Esophagus muscularis mucosa (tissue), 4 donors: ENCODE measurements around the gene PPTC7. TPM values are rescaled to one million over a fixed set of nuclear protein-coding genes. Genes with fewer than 3 reads are reported as not detected.
A peak's percentile ranks its signal among the peaks of the same experiment; 100 is the strongest.

ENCODE experiments used
- DNase-seq: peaks from one replicate; pipeline ENCODE4 v3.0.0-alpha.2; 2017; ENCODE audit errors: extremely low spot score
- H3K27ac ChIP-seq, 4 donors: fragments of 200-600 bp; sonication (generic); replicated peaks in 1 of 4; 1 replicate in 3 of 4; 2 replicates in 1 of 4; pipeline ENCODE4 v1.5.1; 2016 to 2019; ENCODE audit warnings: mild to moderate bottlenecking in 1 of 4
- H3K27me3 ChIP-seq, 4 donors: fragments of 200-600 bp; sonication (generic); one replicate each; pipeline versions ENCODE4 v1.5.1 to v1.6.0; 2016 to 2019
- H3K36me3 ChIP-seq, 4 donors: fragments of 200-600 bp; sonication (generic); one replicate each; pipeline ENCODE4 v1.5.1; 2016 to 2019
- H3K4me1 ChIP-seq, 4 donors: fragments of 200-600 bp; sonication (generic); one replicate each; pipeline ENCODE4 v1.5.1; 2016 to 2019
- H3K4me3 ChIP-seq, 4 donors: fragments of 200-600 bp; sonication (generic); 1 replicate in 2 of 4; 2 replicates in 2 of 4; pipeline ENCODE4 v1.5.1; 2016 to 2019; ENCODE audit warnings: mild to moderate bottlenecking in 4 of 4, moderate library complexity in 1 of 4
- H3K9me3 ChIP-seq, 4 donors: fragments of 200-600 bp; sonication (generic); 1 replicate in 3 of 4; 2 replicates in 1 of 4; pipeline ENCODE4 v1.5.1; 2016 to 2019
- CTCF ChIP-seq, 3 experiments: fragments of 200-600 bp in 2 of 3; fragments of 450-650 bp in 1 of 3; sonication (generic) in 2 of 3; IDR thresholded peaks; one replicate each; pipeline ENCODE4 v1.5.1; 2017 to 2019; ENCODE audit warnings: antibody characterized with exemption in 3 of 3, mild to moderate bottlenecking in 2 of 3, moderate library complexity in 1 of 3
- EP300 ChIP-seq: sonication (generic); formaldehyde crosslinking; IDR thresholded peaks from one replicate; pipeline ENCODE4 v1.6.1; 2017; ENCODE audit warnings: antibody characterized with exemption
- POLR2A ChIP-seq: fragments of 450-650 bp; IDR thresholded peaks from one replicate; pipeline ENCODE4 v1.6.1; 2017; ENCODE audit warnings: antibody characterized with exemption, moderate library complexity, mild to moderate bottlenecking, low read depth
- POLR2AphosphoS5 ChIP-seq, 2 donors: sonication (generic); formaldehyde crosslinking; IDR thresholded peaks; one replicate each; pipeline ENCODE4 v1.6.1; 2017; ENCODE audit warnings: antibody characterized with exemption in 2 of 2
- WGBS: methylation state at CpG from one replicate; pipeline ENCODE4 v1.1.5; 2018; 5-methylcytosine and 5-hydroxymethylcytosine counted together
- intact Hi-C: fragments of 100-400 bp; cut with DNase I; formaldehyde crosslinking; loops from one replicate; pipeline ENCODE4 v1.15.1; 2023
- total RNA-seq, 4 donors: library from RNA; depleted of rRNA; stranded (reverse); fragments of >200 nt; gene quantifications; one replicate each; pipeline versions ENCODE4 v1.1.0 to v1.2.1, GENCODE V29; 2016

Gene PPTC7
- 10 to 100 TPM; 36.6 to 55.6 (median 53.2) TPM for total RNA-seq

- peak; percentile 98 for DNase-seq
- Histone ChIP-seq H3K9me3 (no peaks in the 10 kb centered on the region), H3K27ac (peak within 1 kb of the TSS; percentile 96 to 98 (median 96)), H3K27me3 (no peaks in the 10 kb centered on the region), H3K4me3 (peak within 1 kb of the TSS; percentile 84 to 95 (median 86)), H3K36me3 (no peaks in the 10 kb centered on the region), H3K4me1 (peaks cover 58 to 75% (median 68%) of the 10 kb centered on the region in 4 donors)
- intact Hi-C loops = loop anchor here (5.0 kb wide), 1 partner anchor 36 kb away; no protein-coding TSS in a partner anchor
- TF ChIP-seq EP300 = no peak
- peak; percentile 87 to 91 for TF ChIP-seq POLR2AphosphoS5 (IDR thresholded peaks at IDR 0.05)
- peak; percentile 48 for TF ChIP-seq POLR2A
- TF ChIP-seq CTCF (IDR thresholded peaks at IDR 0.05) = peak in 1 of 3 experiments; percentile 15
- 7% methylated on average over 15 of the region's 52 CpGs for WGBS
These were observed at the start of gene PPTC7 for GRCh38 chr12:110583137-110584059. PPTC7 (minus strand) TSS chr12:110583318; CDS start chr12:110583031, 287 bp downstream.

GRCh38 chr12:110627500-110628195, 44.5 kb upstream of the PPTC7 start:
- 83% methylated on average over 8 of the region's 8 CpGs for WGBS
- no peak for DNase-seq

GRCh38 chr12:110622582-110622981, 39.5 kb upstream of the PPTC7 start:
- DNase-seq = no peak
- Histone ChIP-seq H3K36me3 (peaks cover 0 to 46% (median 24%) of the 10 kb centered on the region in 4 donors), H3K9me3 (no peaks in the 10 kb centered on the region), H3K27me3 (no peaks in the 10 kb centered on the region), H3K4me3 (no peak overlapping the region), H3K4me1 (no peaks in the 10 kb centered on the region), H3K27ac (no peak overlapping the region)
- intact Hi-C loops = loop anchor here (10.0 kb wide), 1 partner anchor 222 kb away; the partner anchor contains the start of gene CCDC63
- 82% methylated on average over 3 of the region's 3 CpGs for WGBS
- no peak for TF ChIP-seq POLR2AphosphoS5 (IDR thresholded peaks at IDR 0.05)
- TF ChIP-seq POLR2A = no peak
- TF ChIP-seq CTCF (IDR thresholded peaks at IDR 0.05) = no peak
- no peak for TF ChIP-seq EP300

More at GRCh38 chr12:110627500-110628195, 44.5 kb upstream of the PPTC7 start:
- H3K27me3 ChIP-seq = no peaks in the 10 kb centered on the region
- no peaks in the 10 kb centered on the region for H3K9me3 ChIP-seq
- H3K36me3 ChIP-seq = peaks cover 14 to 74% (median 38%) of the 10 kb centered on the region in 4 donors
- TF ChIP-seq EP300 = no peak
- TF ChIP-seq CTCF (IDR thresholded peaks at IDR 0.05) = no peak
- TF ChIP-seq POLR2A = no peak
- no peak for TF ChIP-seq POLR2AphosphoS5 (IDR thresholded peaks at IDR 0.05)
- no peak overlapping the region for H3K4me3 ChIP-seq
- H3K27ac ChIP-seq = no peak overlapping the region
- intact Hi-C loops = loop anchor here (10.0 kb wide), 1 partner anchor 217 kb away; the partner anchor contains the start of gene CCDC63
- H3K4me1 ChIP-seq = no peaks in the 10 kb centered on the region

GRCh38 chr12:110619534-110619953, 36.4 kb upstream of the PPTC7 start:
- Histone ChIP-seq H3K9me3 (no peaks in the 10 kb centered on the region), H3K27me3 (no peaks in the 10 kb centered on the region), H3K4me3 (no peak overlapping the region), H3K4me1 (peaks cover 1 to 13% (median 9%) of the 10 kb centered on the region in 4 donors), H3K27ac (no peak overlapping the region), H3K36me3 (peaks cover 0 to 37% (median 18%) of the 10 kb centered on the region in 4 donors)
- WGBS = 85% methylated on average over 4 of the region's 4 CpGs
- TF ChIP-seq POLR2AphosphoS5 (IDR thresholded peaks at IDR 0.05) (no peak), CTCF (IDR thresholded peaks at IDR 0.05) (no peak)
- DNase-seq = no peak
- intact Hi-C loops = loop anchor here (10.0 kb wide), 1 partner anchor 265 kb away; no protein-coding TSS in a partner anchor
